HEK293T (cell line): ENCODE data around the gene RHOU.

Experiments used
- ARNT ChIP-seq: fragments of 450-650 bp; IDR thresholded peaks from 2 replicates; pipeline ENCODE4 v1.6.1; 2017; ENCODE audit warnings: mild to moderate bottlenecking
- FOXA1 ChIP-seq: fragments of 450-650 bp; IDR thresholded peaks from 2 replicates; pipeline ENCODE4 v1.6.1; 2016; ENCODE audit warnings: mild to moderate bottlenecking
- FOXM1 ChIP-seq: fragments of 450-650 bp; IDR thresholded peaks from 2 replicates; pipeline ENCODE4 v1.6.1; 2017; ENCODE audit warnings: mild to moderate bottlenecking, borderline replicate concordance
- PKNOX1 ChIP-seq: fragments of 450-650 bp; IDR thresholded peaks from 2 replicates; pipeline ENCODE4 v1.6.1; 2016
- SP1 ChIP-seq: fragments of 450-650 bp; IDR thresholded peaks from 2 replicates; pipeline ENCODE4 v1.6.1; 2017
- SUZ12 ChIP-seq: fragments of 450-650 bp; IDR thresholded peaks from 2 replicates; pipeline ENCODE4 v1.6.1; 2016; ENCODE audit warnings: mild to moderate bottlenecking
- TARDBP ChIP-seq: fragments of 450-650 bp; IDR thresholded peaks from 2 replicates; pipeline ENCODE4 v1.6.1; 2016

GRCh38 chr1:228702433-228702832 lies 32.8 kb upstream of the RHOU start:
- TF ChIP-seq TARDBP (no peak), FOXA1 (no peak), SUZ12 (no peak), PKNOX1 (no peak), FOXM1 (no peak), SP1 (no peak), ARNT (no peak)
